H1 (cell line): Measurements from ENCODE around the gene KRTAP4-7. TPM values are rescaled to one million over a fixed set of nuclear protein-coding genes. Genes with fewer than 3 reads are reported as not detected.
"Not testable (repeated sequence)": the region's sequence is repeated elsewhere in the genome, so short reads cannot be mapped to it uniquely, and the experiment has no call there.

Experiments
- CTCF ChIA-PET: fragments of 300-600 bp; sonication (Branson Sonifier 250); formaldehyde crosslinking; loops from one replicate; lab custom pipeline; 2021; ENCODE audit not compliant: partially characterized antibody; lab: Charles Lee
- POLR2A ChIA-PET: fragments of 300-600 bp; sonication (Branson Sonifier 250); formaldehyde crosslinking; loops from one replicate; lab custom pipeline; 2021; ENCODE audit warnings: inconsistent platforms; ENCODE audit not compliant: partially characterized antibody; lab: Charles Lee
- DNase-seq, 2 experiments: peaks; one replicate each; pipeline versions ENCODE4 v3.0.0 to v3.0.0-alpha.2; 2010 to 2022; ENCODE audit warnings: low spot score in 2 of 2, low read depth in 1 of 2, mixed read lengths in 1 of 2
- FAIRE-seq: peaks from 2 replicates; lab custom pipeline; 2011; peaks lifted over from hg19 to GRCh38; lab: Jason Lieb, UNC
- H2AFZ ChIP-seq: 2 replicates; pipeline ENCODE4 v1.8.1; 2012; ENCODE audit warnings: low read length, inconsistent platforms
- H2AK5ac ChIP-seq: 2 replicates; pipeline ENCODE4 v1.6.1; 2013; ENCODE audit warnings: low read depth, low read length
- H2BK120ac ChIP-seq: replicated peaks from 2 replicates; pipeline ENCODE3; 2013; ENCODE audit warnings: low read depth, low read length, inconsistent platforms
- H2BK12ac ChIP-seq: 2 replicates; pipeline ENCODE4 v1.6.1; 2013; ENCODE audit warnings: low read depth, low read length
- H2BK15ac ChIP-seq: 2 replicates; pipeline ENCODE4 v1.6.1; 2013; ENCODE audit warnings: low read length
- H2BK20ac ChIP-seq: 2 replicates; pipeline ENCODE4 v1.6.1; 2013; ENCODE audit warnings: low read length
- H2BK5ac ChIP-seq: 2 replicates; pipeline ENCODE4 v1.6.1; 2013; ENCODE audit warnings: low read depth, low read length
- H3K14ac ChIP-seq: 2 replicates; pipeline ENCODE4 v1.6.1; 2013; ENCODE audit warnings: inconsistent platforms; ENCODE audit not compliant: insufficient read length
- H3K18ac ChIP-seq: 2 replicates; pipeline ENCODE4 v1.6.1; 2013; ENCODE audit warnings: low read length; ENCODE audit errors: extremely low read depth
- H3K23ac ChIP-seq: 2 replicates; pipeline ENCODE4 v1.6.1; 2013; ENCODE audit warnings: inconsistent platforms; ENCODE audit not compliant: insufficient read length
- H3K23me2 ChIP-seq: 2 replicates; pipeline ENCODE4 v1.6.1; 2013; ENCODE audit warnings: low read depth, low read length
- H3K27ac ChIP-seq: 2 replicates; pipeline ENCODE4 v1.6.1; 2011; ENCODE audit warnings: low read depth, low read length, inconsistent platforms
- H3K27me3 ChIP-seq, 4 experiments: replicated peaks in 1 of 4; 1 replicate in 1 of 4; 2 replicates in 3 of 4; pipeline versions ENCODE4 v1.6.1 to v1.8.1; 2011 to 2013; ENCODE audit warnings: low read length in 3 of 4, mild to moderate bottlenecking in 3 of 4, inconsistent platforms in 2 of 4, mixed read lengths in 2 of 4, moderate library complexity in 1 of 4; ENCODE audit not compliant: control insufficient read depth in 3 of 4, insufficient read depth in 3 of 4; ENCODE audit errors: extremely low read depth in 1 of 4
- H3K36me3 ChIP-seq, 4 experiments: 2 replicates each; pipeline versions ENCODE4 v1.6.1 to v1.8.1; 2011 to 2013; ENCODE audit warnings: mild to moderate bottlenecking in 4 of 4, low read length in 3 of 4, moderate library complexity in 2 of 4, control low read depth in 1 of 4, inconsistent platforms in 1 of 4; ENCODE audit not compliant: insufficient read depth in 4 of 4, control insufficient read depth in 2 of 4
- H3K4ac ChIP-seq: replicated peaks from 2 replicates; pipeline ENCODE3; 2013; ENCODE audit warnings: low read length, low read depth, mixed read lengths, inconsistent platforms; ENCODE audit not compliant: insufficient read length
- H3K4me1 ChIP-seq, 4 experiments: replicated peaks in 1 of 4; 1 replicate in 1 of 4; 2 replicates in 3 of 4; pipeline versions ENCODE4 v1.6.1 to v1.8.1; 2011 to 2013; ENCODE audit warnings: low read length in 3 of 4, inconsistent platforms in 2 of 4, mixed read lengths in 1 of 4; ENCODE audit not compliant: insufficient read depth in 4 of 4, control insufficient read depth in 3 of 4
- H3K4me2 ChIP-seq, 2 experiments: 2 replicates each; pipeline versions ENCODE4 v1.6.1 to v1.8.1; 2011 to 2013; ENCODE audit warnings: low read depth in 2 of 2, low read length in 2 of 2, control low read depth in 1 of 2, inconsistent platforms in 1 of 2, mild to moderate bottlenecking in 1 of 2; ENCODE audit not compliant: insufficient read depth in 1 of 2
- H3K4me3 ChIP-seq, 4 experiments: fragments of 200-600, 300-600 bp in 1 of 4; sonication (generic), shearing (Covaris generic), sonication (Bioruptor Twin) in 1 of 4; 2 replicates each; pipeline versions ENCODE4 v1.5.1 to v1.8.1; 2011 to 2016; ENCODE audit warnings: low read length in 4 of 4, low read depth in 3 of 4, control low read depth in 2 of 4, inconsistent platforms in 2 of 4, mild to moderate bottlenecking in 2 of 4, mixed read lengths in 1 of 4, moderate library complexity in 1 of 4; ENCODE audit not compliant: insufficient read depth in 2 of 4; ENCODE audit errors: extremely low read depth in 1 of 4
- H3K56ac ChIP-seq: replicated peaks from 2 replicates; pipeline ENCODE3; 2013; ENCODE audit warnings: low read depth, mild to moderate bottlenecking, mixed read lengths, low read length, inconsistent platforms; ENCODE audit not compliant: insufficient read length
- H3K79me1 ChIP-seq: 2 replicates; pipeline ENCODE4 v1.6.1; 2013; ENCODE audit warnings: low read depth, low read length, control low read depth
- H3K79me2 ChIP-seq, 2 experiments: 2 replicates each; pipeline versions ENCODE4 v1.6.1 to v1.8.1; 2012 to 2013; ENCODE audit warnings: low read length in 2 of 2, mild to moderate bottlenecking in 2 of 2, inconsistent platforms in 1 of 2; ENCODE audit not compliant: insufficient read depth in 2 of 2, control insufficient read depth in 1 of 2
- H3K9ac ChIP-seq, 4 experiments: replicated peaks in 1 of 4; 1 replicate in 1 of 4; 2 replicates in 3 of 4; pipeline versions ENCODE4 v1.6.1 to v1.8.1; 2011 to 2013; ENCODE audit warnings: low read depth in 3 of 4, low read length in 3 of 4, control low read depth in 2 of 4, mild to moderate bottlenecking in 2 of 4, moderate library complexity in 2 of 4, inconsistent platforms in 1 of 4; ENCODE audit errors: extremely low read depth in 1 of 4
- H3K9me3 ChIP-seq, 2 experiments: 2 replicates each; pipeline versions ENCODE4 v1.6.1 to v1.8.1; 2012 to 2013; ENCODE audit warnings: mild to moderate bottlenecking in 2 of 2, moderate library complexity in 2 of 2, control low read depth in 1 of 2, inconsistent platforms in 1 of 2, low read depth in 1 of 2, low read length in 1 of 2, mixed read lengths in 1 of 2; ENCODE audit not compliant: insufficient read depth in 2 of 2
- H4K20me1 ChIP-seq, 2 experiments: replicated peaks in 1 of 2; 2 replicates each; pipeline versions ENCODE3 to v1.8.1; 2011 to 2013; ENCODE audit warnings: inconsistent platforms in 2 of 2, low read length in 2 of 2, mild to moderate bottlenecking in 1 of 2; ENCODE audit not compliant: insufficient read depth in 2 of 2, control insufficient read depth in 1 of 2
- H4K5ac ChIP-seq: 2 replicates; pipeline ENCODE4 v1.6.1; 2013; ENCODE audit warnings: low read length, low read depth, mixed read lengths, inconsistent platforms; ENCODE audit not compliant: insufficient read length
- H4K8ac ChIP-seq: 2 replicates; pipeline ENCODE4 v1.8.0; 2013; ENCODE audit warnings: mild to moderate bottlenecking, moderate library complexity, low read length, inconsistent platforms; ENCODE audit not compliant: insufficient read depth; ENCODE audit errors: extremely low read depth
- H4K91ac ChIP-seq: replicated peaks from 2 replicates; pipeline ENCODE3; 2013; ENCODE audit warnings: low read length, mixed read lengths, inconsistent platforms; ENCODE audit not compliant: insufficient read length
- WGBS, 2 experiments: shearing (Covaris generic) in 1 of 2; methylation state at CpG; one replicate each; pipeline versions ENCODE4 v1.1.6 to v1.1.7; 2013 to 2015; ENCODE audit warnings: low lambda C conversion rate in 2 of 2, mixed read lengths in 2 of 2, inconsistent platforms in 1 of 2, low coverage in 1 of 2, missing lambda C conversion rate in 1 of 2; ENCODE audit not compliant: insufficient replicate concordance in 2 of 2, insufficient coverage in 1 of 2, insufficient read length in 1 of 2; ENCODE audit errors: extremely low coverage in 1 of 2, missing lambda C conversion rate in 1 of 2; 5-methylcytosine and 5-hydroxymethylcytosine counted together
- polyA plus RNA-seq, 7 experiments: library from polyadenylated mRNA; depleted of rRNA in 3 of 7; stranded (reverse) in 5 of 7; unstranded in 2 of 7; fragments of >200 nt in 5 of 7; fragments of 200-250 nt in 2 of 7; gene quantifications; 1 replicate in 5 of 7; 2 replicates in 1 of 7; 4 replicates in 1 of 7; pipeline versions ENCODE4 v1.2.1 to v1.2.3, GENCODE V29; 2011 to 2013; ENCODE audit warnings: missing spikeins in 2 of 7, mixed read lengths in 2 of 7
- total RNA-seq: library from RNA; stranded (reverse); fragmentation: NEBNext Ultra II Directional; extraction: Animal tissue kit (Norgen Biotek cat#: 25700); gene quantifications from 2 replicates; pipeline ENCODE4 v1.2.1, GENCODE V29; 2021

The KRTAP4-7 gene
- total and polyA plus RNA-seq, 2 of the 8 experiments (the other 6 are each of a cell fraction or from before 2014, with no cell fraction given): not detected

DNA sequence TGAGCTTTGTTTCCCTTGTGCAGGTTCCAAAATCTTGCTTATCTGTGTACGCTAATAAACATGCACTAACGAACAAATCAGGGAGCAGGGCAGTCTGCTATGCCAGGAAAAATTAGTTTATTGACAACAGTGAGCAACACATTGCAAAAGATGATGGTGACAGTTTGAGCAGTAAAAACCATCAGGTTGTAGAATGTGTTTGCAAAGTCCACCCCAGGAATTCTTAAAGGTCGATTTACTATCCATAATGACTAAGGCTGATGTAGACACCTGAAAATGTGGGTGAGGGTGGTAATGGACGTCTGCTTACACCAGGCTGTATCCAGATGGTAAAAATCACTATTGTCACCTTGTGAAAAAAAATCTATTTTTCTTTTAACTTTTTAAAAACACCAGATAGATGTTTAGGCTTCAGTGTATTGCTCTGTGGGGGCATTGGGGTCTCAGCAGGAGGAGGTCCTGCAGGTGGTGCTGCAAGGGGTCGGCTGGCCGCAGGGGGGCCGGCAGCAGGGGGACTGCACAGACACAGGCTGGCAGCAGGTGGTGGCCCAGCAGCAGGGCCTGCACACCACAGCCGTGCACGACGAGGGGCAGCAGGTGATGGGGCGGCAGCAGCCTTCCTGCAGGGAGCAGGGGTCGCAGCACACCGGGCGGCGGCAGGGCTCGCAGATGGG lies 18.8 kb upstream of the KRTAP4-7 start:
- H3K27ac ChIP-seq, H2AFZ ChIP-seq, CTCF ChIA-PET, H2BK120ac ChIP-seq, H3K79me2 ChIP-seq, FAIRE-seq, H3K56ac ChIP-seq, H2BK20ac ChIP-seq, H4K20me1 ChIP-seq, DNase-seq, H3K4me3 ChIP-seq, H3K4ac ChIP-seq, H3K23me2 ChIP-seq, H4K91ac ChIP-seq, H4K8ac ChIP-seq, H3K27me3 ChIP-seq, H3K23ac ChIP-seq, H3K4me1 ChIP-seq, H3K9ac ChIP-seq, H3K4me2 ChIP-seq, H3K79me1 ChIP-seq, H2BK12ac ChIP-seq, H3K18ac ChIP-seq, H4K5ac ChIP-seq, H3K36me3 ChIP-seq, POLR2A ChIA-PET, H2AK5ac ChIP-seq, H3K14ac ChIP-seq, H2BK5ac ChIP-seq, H2BK15ac ChIP-seq, H3K9me3 ChIP-seq: not testable (repeated sequence)
- WGBS, 2 experiments: 92% methylated on average over 6 of the region's 16 CpGs; no CpG with 5 or more reads in 1 of the 2 experiments
